HG03460 (cell line): ENCODE results near the gene UPP1.
"Not testable (repeated sequence)": the region's sequence is repeated elsewhere in the genome, so short reads cannot be mapped to it uniquely, and the experiment has no call there.

Experiments used
- ATAC-seq: cut with Tn5 transposase; IDR thresholded peaks from one replicate; pipeline ENCODE4 v1.9.1; 2021; ENCODE audit not compliant: unreplicated experiment

Gene UPP1

GRCh38 chr7:48110868-48111267 lies 21.8 kb downstream of the UPP1 start:
- ATAC-seq: no peak

- no peak for ATAC-seq
Observed at GRCh38 chr7:48111596-48111995, 22.5 kb downstream of the UPP1 start.

DNA sequence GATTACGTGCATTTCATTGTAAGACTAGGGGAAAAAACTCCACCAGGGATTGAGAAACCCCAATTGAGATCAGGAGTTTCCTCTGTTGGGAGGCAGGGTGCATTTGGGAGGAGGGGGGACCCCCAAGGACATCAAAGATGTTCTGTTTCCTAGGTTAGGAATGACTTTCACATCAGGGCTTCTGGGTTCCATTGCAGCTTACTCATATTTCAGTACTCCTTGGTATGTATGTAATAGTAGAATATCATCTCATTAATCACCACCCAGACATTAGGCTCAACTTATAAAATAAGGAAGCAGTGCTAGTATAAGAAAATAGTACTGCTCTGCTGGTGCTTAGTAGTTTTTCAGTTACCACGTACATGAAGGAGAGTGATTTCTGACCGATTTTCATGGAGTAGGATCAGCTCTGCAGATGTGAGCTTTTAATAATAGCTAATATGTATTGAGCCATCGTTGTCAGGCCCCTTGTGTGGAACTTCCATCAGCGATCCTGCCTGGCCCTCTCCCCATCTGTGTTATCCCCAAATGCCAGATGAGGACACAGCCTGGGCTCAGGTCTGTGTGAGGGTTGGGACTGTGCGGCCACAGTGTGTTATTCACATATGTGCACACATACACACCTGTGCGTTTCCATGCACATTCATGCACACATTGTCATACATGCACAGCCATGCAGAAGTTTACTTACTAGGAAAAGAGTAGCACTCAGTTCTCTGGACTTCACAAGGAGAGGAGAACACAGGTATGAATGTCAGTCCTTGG lies 23.5 kb downstream of the UPP1 start:
- ATAC-seq: no peak

- ATAC-seq: no peak
Observed at GRCh38 chr7:48113275-48113674, 24.2 kb downstream of the UPP1 start.

DNA sequence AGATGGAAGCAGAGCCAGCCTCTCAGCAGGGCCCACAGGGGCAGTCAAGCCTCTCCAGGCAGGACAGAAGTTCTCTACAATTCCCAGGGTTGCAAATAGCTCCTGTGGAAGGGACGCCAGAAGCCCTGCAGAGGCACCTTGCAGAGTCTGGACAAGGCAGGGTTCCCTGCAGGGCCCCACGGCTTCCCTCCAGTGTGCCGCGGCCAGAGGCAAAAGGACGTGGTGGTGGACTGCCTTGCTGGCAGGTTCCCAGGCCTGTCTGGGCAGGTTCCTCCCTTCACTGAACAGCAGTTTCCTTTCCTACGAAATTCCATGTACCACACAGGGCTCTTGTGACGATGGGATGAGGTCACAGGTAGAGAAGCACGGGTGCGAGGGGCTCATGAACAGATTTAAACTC lies 25.1 kb downstream of the UPP1 start:
- ATAC-seq: no peak

DNA sequence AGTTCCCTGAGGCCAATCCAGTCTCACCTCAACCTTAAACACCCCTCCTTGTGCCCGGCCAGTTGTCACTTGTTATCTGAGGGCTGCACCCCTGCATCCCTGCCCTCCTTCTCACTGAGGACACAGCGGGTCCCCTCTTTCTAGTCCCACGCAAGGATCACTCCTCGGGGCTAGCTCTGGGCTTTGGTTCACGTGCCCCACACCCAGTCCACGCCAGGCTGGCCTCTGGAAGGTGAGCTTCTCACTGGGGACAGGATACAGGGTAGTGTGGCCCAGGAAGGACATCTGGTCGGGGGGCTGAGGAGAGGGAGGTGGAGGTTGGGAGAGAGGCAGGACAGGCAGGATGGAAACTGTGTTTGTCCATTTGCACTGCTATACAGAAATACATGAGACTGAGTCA lies 25.5 kb downstream of the UPP1 start:
- ATAC-seq: no peak

- no peak for ATAC-seq
Observed at GRCh38 chr7:48116043-48116442, 27.0 kb downstream of the UPP1 start.

GRCh38 chr7:48118041-48118440 lies 29.0 kb downstream of the UPP1 start:
- ATAC-seq: no peak

DNA sequence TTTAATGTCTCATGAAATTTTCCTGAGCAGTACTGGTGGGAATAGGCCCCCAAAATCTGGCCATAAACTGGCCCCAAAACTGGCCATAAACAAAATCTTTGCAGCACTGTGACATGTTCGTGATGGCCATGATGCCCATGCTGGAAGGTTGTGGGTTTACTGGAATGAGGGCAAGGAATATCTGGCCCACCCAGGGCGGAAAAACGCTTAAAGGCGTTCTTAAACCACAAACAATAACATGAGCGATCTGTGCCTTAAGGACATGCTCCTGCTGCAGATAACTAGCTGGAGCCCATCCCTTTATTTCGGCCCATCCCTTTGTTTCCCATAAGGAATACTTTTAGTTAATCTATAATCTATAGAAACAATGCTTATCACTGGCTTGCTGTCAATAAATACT lies 31.5 kb downstream of the UPP1 start:
- not testable (repeated sequence) for ATAC-seq

DNA sequence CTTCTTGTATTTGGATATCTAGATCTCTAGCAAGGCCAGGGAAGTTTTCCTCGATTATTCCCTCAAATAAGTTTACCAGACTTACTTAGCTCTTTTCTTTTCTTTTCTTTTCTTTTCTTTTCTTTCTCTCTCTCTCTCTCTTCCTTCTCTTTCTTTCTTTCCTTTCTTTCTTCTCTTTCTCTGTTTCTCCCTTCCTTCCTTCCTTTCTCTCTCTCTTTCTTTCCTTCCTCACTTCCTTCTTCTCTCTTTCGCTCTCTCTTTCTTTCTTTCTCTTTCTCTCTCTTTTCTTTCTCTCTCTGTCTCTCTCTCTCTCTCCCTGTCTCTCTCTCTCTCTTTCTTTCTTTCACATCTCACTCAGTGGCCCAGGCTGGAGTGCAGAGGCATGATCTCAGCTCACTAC lies 37.0 kb downstream of the UPP1 start:
- no peak for ATAC-seq

DNA sequence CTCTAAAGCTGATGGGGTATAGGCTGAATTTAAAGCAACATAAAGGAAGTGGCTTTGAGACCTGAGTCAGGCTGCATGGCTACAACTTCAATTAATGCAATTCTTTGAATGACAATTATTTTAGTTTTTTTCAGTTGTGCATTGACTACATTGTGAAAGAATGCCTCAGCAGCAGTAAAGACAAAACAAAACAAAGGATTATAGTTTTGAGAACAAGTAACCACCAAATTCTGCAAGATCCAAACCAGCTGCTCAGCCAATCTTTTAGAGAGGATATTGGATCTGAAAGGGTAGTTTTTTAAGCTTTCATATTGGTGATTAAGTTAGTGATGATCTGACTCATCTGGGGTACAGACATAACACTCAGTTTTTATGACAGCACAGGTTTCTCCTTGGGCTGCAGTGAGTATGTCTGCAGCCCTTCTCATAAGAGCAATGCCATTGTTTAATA lies 41.6 kb downstream of the UPP1 start:
- no peak for ATAC-seq

DNA sequence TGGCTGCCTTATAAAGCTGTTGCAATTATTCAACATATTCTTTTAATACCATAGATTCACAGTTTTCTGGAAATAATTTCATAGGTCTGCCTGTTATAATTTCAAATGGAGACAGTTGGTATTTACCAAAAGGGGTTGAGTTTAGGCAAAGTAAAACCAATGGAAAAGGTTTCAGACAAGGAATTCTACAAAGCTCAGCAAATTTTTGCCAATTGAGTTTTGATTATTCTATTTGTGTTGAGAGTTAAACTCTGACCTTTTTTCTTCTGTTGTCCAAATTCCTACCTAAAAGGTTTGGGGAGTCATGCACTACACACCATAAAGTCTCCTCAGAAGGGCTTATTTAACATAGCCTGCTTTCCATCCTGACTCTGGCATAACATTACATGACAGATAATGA lies 43.7 kb downstream of the UPP1 start:
- no peak for ATAC-seq

DNA sequence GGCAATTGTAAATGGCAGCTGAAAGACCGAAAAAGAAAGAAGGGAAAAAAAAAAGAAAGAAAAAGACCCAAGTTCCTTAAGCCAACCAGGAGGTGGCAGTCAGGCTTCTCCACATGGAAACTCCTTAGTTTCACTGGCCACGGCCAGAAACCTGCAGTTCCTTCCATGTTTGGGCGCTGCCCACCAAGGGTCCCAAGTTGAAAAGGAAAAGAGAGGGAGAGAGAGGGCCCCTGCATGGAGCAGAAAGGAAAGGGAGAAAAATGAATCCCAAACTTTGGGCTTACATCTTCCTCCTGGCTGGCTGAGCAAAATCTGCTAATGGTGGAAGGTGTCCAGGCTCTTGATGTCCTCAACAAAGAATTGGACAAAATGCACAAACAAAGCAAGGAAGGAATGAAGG lies 50.4 kb downstream of the UPP1 start:
- ATAC-seq: no peak

GRCh38 chr7:48140001-48140681 lies 51.1 kb downstream of the UPP1 start:
- ATAC-seq: no peak

- ATAC-seq: no peak
Observed at GRCh38 chr7:48141521-48141920, 52.5 kb downstream of the UPP1 start.

DNA sequence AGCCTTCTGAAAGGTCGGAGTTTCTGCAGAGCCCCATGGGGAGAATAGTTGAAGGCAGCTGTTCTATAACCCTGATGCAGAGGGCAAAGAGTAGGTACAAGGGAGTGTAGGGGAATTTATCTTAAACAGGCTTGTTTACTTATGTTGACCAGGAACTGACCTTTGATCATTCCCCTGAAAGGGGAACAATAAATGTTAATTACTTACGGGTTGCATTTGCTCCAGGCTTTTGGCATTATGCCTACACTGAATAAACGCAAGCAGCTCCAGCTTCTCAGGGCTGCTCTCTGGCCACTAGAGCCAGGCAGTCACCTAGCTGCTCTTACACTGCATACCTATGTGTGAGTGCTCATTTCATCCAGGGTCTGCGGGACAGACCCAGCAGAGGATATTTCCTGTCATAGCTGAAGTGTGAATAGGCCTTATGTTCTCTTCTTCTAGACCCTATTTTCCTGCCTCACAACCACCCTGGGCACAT lies 55.3 kb downstream of the UPP1 start:
- ATAC-seq: no peak

- ATAC-seq: no peak
Observed at GRCh38 chr7:48147078-48147591, 58.1 kb downstream of the UPP1 start.

- not testable (repeated sequence) for ATAC-seq
Observed at GRCh38 chr7:48147690-48148089, 58.6 kb downstream of the UPP1 start.

DNA sequence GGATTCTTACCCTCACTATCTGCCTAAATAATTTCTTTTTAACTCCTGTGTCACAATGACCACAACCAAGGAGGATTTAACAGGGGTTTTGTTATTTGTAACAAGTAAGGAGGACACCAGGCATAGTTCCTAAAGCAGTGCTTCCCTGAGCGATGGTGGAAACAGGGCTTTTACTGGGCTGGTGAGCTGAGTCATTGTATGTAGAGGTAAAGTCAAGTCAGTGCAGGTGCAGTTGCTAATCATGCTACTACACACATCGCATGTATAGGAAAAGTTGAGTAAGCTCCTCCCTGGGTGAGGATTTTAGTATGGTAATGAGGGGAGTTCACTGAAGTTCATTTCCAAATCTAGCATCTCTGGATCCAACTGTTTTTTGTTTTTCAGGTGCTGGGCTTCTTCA lies 59.2 kb downstream of the UPP1 start:
- ATAC-seq: no peak

- no peak for ATAC-seq
Observed at GRCh38 chr7:48149058-48149457, 60.0 kb downstream of the UPP1 start.

DNA sequence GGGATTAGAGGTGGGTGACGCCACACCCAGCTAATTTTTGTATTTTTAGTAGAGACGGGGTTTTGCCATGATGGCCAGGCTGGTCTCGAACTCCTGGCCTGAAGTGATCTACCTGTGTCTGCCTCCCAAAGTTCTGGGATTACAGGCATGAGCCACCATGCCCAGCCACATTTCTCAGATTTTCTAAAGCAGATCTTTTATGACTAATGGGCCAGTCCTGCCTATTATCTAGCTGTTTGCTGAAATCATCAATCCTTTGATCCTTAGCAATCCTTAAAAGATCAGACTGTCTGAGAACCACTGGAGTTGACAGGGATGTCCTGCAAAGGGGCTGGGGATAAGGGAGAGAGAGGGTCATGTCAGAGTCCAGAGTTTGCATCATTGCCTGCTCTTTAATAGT lies 61.0 kb downstream of the UPP1 start:
- ATAC-seq: no peak

- ATAC-seq: no peak
Observed at GRCh38 chr7:48154792-48155413, 65.8 kb downstream of the UPP1 start.
